Mucosa of stomach (tissue), 1 donor: Measurements from ENCODE around the gene PRUNE2.

ENCODE experiments used
- H3K27me3 ChIP-seq: one replicate; pipeline ENCODE4 v1.7.0; 2013; ENCODE audit warnings: mild to moderate bottlenecking, low read length; ENCODE audit not compliant: control insufficient read depth, insufficient read depth
- H3K36me3 ChIP-seq: one replicate; pipeline ENCODE4 v1.7.0; 2013; ENCODE audit warnings: low read length; ENCODE audit not compliant: control insufficient read depth, insufficient read depth
- H3K4me1 ChIP-seq: one replicate; pipeline ENCODE4 v1.7.0; 2013; ENCODE audit warnings: mild to moderate bottlenecking, low read length; ENCODE audit not compliant: control insufficient read depth, insufficient read depth
- H3K4me3 ChIP-seq: one replicate; pipeline ENCODE4 v1.7.0; 2013; ENCODE audit warnings: low read length
- H3K9ac ChIP-seq: one replicate; pipeline ENCODE4 v1.7.0; 2013; ENCODE audit warnings: mild to moderate bottlenecking, low read length, moderate library complexity
- H3K9me3 ChIP-seq: one replicate; pipeline ENCODE4 v1.7.0; 2013; ENCODE audit warnings: mild to moderate bottlenecking, low read length, moderate library complexity; ENCODE audit not compliant: control insufficient read depth
- donor health status: Pancreatic carcinoma.

Gene PRUNE2

DNA sequence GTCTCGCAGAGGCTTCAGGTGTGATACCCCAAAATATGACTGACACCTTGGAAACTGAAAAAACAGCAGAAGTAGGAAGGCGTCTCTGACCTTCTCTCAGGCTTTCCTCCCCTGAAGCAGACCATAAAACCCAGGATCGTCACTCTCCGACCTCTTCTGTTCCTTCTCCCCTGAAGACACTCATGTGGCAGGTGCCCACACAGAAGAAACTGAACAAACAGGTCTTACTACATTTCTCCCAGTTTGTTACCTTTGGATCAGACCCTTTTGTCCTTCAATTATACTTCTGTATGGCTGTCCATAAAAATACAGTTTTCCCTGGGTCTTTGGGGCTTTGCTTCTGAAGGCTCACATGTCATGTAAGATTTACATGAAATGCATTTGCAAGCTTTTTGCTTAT, 10.3 kb upstream of the PRUNE2 start:
- Histone ChIP-seq H3K4me1 (no peaks in the 10 kb centered on the region), H3K27me3 (no peaks in the 10 kb centered on the region), H3K36me3 (no peaks in the 10 kb centered on the region), H3K4me3 (no peak overlapping the region), H3K9me3 (no peaks in the 10 kb centered on the region), H3K9ac (no peak overlapping the region)

DNA sequence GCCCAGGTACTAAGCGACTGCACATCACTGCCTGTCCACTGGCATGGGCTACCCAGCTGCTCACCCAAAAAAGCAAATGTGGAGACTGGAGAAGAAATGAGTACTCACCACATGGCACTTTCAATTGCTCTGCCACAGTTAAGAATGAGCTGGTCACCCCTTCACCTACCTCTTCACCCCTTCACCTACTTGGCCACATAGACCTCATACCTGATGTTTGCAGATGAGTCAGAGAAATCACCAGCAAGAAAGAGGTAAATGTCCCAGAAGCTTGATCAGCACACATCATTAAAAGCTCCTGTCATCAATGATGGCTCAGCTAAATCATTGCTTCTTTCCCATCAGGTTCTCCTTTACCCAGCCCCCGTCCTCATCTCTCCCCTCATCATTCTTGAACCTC, 7.6 kb upstream of the PRUNE2 start:
- Histone ChIP-seq H3K4me3 (no peak overlapping the region), H3K27me3 (no peaks in the 10 kb centered on the region), H3K9me3 (no peaks in the 10 kb centered on the region), H3K4me1 (no peaks in the 10 kb centered on the region), H3K9ac (no peak overlapping the region), H3K36me3 (no peaks in the 10 kb centered on the region)

- Histone ChIP-seq H3K36me3 (no peaks in the 10 kb centered on the region), H3K4me3 (no peak overlapping the region), H3K9ac (no peak overlapping the region), H3K27me3 (no peaks in the 10 kb centered on the region), H3K9me3 (no peaks in the 10 kb centered on the region), H3K4me1 (no peaks in the 10 kb centered on the region)
These were observed 6.8 kb upstream of the PRUNE2 start for GRCh38 chr9:76912636-76913275.

DNA sequence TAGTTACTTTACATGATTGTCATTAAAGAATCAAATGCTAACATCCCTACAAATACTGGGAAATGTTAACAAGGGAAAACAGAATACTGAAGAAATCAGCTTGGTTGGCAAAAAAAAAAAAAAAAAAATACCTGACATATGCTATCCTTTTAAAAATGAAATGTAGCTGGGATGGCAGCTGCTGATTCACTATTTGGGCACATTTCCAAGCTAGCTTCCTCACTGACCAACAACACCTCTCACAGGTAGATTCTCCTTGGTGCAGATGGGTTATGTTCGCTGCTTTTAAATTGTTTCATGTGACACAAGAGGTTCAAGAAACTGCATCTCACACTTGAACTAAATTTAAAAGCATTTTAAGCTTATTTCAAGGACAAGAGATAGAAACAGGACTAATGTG, 6.1 kb upstream of the PRUNE2 start:
- Histone ChIP-seq H3K9ac (no peak overlapping the region), H3K4me3 (no peak overlapping the region), H3K4me1 (no peaks in the 10 kb centered on the region), H3K9me3 (no peaks in the 10 kb centered on the region), H3K27me3 (peaks cover 2% of the 10 kb centered on the region), H3K36me3 (no peaks in the 10 kb centered on the region)

DNA sequence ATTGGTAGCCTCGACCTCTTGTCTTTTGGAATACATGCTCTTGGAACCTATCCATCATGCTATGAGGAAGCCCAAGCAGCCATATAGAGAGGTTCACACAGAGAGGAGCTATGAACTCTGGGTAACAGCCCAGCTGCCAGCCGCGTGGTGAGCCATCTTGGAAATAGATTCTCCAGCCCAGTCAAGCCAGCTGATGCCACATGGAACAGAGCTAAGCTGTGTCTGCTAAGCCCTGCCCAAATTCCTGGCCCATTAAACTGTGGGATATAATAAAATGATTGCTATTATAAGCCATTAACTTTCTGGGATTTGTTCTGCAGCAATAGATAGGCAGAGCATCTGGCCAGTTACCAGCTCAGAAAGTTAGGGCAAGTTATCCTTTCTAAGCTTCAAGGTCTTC, 4.9 kb upstream of the PRUNE2 start:
- Histone ChIP-seq H3K4me1 (no peaks in the 10 kb centered on the region), H3K9ac (no peak overlapping the region), H3K36me3 (no peaks in the 10 kb centered on the region), H3K9me3 (no peaks in the 10 kb centered on the region), H3K27me3 (peaks cover 12% of the 10 kb centered on the region), H3K4me3 (no peak overlapping the region)

DNA sequence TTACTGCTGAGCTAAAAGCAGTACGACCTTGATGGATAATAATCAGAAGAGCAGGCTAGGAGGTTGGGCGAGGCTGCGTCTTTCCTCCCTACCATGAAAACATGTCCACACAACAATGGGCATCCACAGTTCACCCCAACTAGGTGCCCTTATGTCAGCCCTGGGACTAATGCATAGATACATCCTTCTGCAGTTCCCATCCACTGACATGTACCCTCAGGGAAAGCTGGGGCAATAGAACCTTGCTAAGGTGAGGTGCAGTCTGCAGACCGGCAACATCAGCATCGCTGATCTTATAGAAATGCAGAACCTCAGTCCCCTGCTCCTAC, 697 bp upstream of the PRUNE2 start:
- Histone ChIP-seq H3K4me3 (no peak overlapping the region), H3K27me3 (peaks cover 34% of the 10 kb centered on the region), H3K9me3 (no peaks in the 10 kb centered on the region), H3K9ac (no peak overlapping the region), H3K36me3 (no peaks in the 10 kb centered on the region), H3K4me1 (peaks cover 6% of the 10 kb centered on the region)

DNA sequence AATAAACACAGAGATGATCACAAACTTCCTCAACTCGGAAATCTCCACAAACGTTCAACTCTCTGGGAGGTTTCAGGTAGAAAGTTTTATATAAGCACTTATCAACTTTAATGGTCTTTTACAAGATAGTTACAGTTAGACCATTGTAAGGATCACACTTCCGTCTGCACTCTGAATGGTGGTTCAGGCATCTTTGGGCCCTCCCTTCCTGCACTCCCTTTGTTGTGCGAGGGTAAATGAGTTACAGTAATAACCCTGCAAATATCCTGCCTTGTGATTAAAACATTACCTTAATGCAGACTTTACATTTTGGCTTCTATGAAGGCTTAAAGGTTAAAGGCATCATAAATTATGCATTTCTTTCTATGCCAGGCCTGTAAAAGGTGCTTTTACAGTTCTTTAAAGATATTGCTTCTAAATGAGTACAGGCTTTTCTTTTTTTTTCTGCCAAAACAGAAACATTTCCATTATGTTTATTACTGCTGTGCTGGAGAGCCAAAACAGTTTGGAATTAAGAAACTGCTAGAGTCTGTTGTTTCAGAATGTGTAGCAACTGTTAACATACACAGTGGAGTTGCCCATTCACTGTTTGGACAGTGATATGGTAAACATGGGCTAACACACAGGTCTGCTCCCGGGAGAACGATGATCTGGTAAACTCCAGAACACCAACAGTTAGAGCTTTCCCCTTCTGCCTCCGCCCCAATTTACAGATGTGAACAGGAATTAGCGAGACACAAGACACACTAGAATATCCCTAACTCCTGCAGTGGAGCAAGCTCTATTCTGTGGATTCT, 1.1 kb downstream of the PRUNE2 start:
- Histone ChIP-seq H3K9me3 (no peaks in the 10 kb centered on the region), H3K36me3 (no peaks in the 10 kb centered on the region), H3K9ac (no peak overlapping the region), H3K4me3 (no peak overlapping the region), H3K27me3 (peaks cover 34% of the 10 kb centered on the region), H3K4me1 (peaks cover 6% of the 10 kb centered on the region)

DNA sequence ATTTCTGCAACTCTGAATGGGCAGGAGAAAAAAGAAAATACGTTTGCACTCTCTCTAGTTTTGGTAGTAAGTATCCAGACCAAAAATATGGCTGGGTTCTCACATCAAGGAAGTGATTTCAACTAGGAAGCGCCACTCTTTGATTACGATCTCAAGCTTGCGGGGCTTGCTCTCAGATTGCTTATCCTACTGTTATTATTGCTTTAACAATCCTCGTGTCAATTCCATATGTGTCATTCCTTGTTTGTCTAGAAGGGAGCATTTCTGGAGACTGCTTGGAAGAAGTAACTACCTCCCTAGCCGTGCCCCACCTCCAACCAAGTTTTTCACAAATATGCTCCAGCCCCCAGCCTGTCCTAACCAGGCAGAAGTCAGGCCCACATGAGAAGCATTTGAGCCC, 3.5 kb downstream of the PRUNE2 start:
- H3K4me1 ChIP-seq, result peaks cover 6% of the 10 kb centered on the region
- no peak overlapping the region for H3K4me3 ChIP-seq
- H3K9me3 ChIP-seq, result no peaks in the 10 kb centered on the region
- no peaks in the 10 kb centered on the region for H3K36me3 ChIP-seq
- H3K9ac ChIP-seq, result no peak overlapping the region
- peaks cover 42% of the 10 kb centered on the region for H3K27me3 ChIP-seq

GRCh38 chr9:76901801-76902200, 4.1 kb downstream of the PRUNE2 start:
- Histone ChIP-seq H3K9ac (no peak overlapping the region), H3K4me3 (no peak overlapping the region), H3K27me3 (peaks cover 39% of the 10 kb centered on the region), H3K9me3 (no peaks in the 10 kb centered on the region), H3K4me1 (peaks cover 6% of the 10 kb centered on the region), H3K36me3 (no peaks in the 10 kb centered on the region)

GRCh38 chr9:76900884-76901440, 5.0 kb downstream of the PRUNE2 start:
- H3K9me3 ChIP-seq, result no peaks in the 10 kb centered on the region
- H3K36me3 ChIP-seq, result no peaks in the 10 kb centered on the region
- H3K9ac ChIP-seq, result no peak overlapping the region
- peaks cover 31% of the 10 kb centered on the region for H3K27me3 ChIP-seq
- H3K4me3 ChIP-seq, result no peak overlapping the region
- H3K4me1 ChIP-seq, result peaks cover 6% of the 10 kb centered on the region

DNA sequence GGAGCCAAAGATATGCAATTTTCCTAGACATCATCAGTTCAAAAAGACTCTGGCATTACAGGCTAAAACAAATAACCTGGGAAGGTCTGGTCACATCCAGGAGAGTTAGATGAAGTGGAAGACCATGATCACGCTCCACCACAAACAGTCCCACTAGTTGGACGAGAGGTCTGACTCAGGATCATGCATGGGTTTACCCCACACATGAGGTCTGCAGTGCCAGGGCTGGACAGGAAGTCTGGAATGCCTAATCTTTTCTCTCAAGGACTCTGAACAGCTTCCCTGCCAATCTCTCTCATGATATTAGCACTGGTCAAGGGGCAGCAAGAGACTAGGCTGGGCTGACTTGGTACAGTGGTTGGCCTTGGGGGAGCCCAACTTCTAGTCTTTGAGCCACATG, 7.1 kb downstream of the PRUNE2 start:
- Histone ChIP-seq H3K36me3 (no peaks in the 10 kb centered on the region), H3K4me1 (no peaks in the 10 kb centered on the region), H3K9ac (no peak overlapping the region), H3K9me3 (no peaks in the 10 kb centered on the region), H3K27me3 (peaks cover 15% of the 10 kb centered on the region), H3K4me3 (no peak overlapping the region)

- Histone ChIP-seq H3K4me1 (no peaks in the 10 kb centered on the region), H3K9me3 (no peaks in the 10 kb centered on the region), H3K9ac (no peak overlapping the region), H3K4me3 (no peak overlapping the region), H3K27me3 (peaks cover 15% of the 10 kb centered on the region), H3K36me3 (no peaks in the 10 kb centered on the region)
These were observed 7.9 kb downstream of the PRUNE2 start for GRCh38 chr9:76897804-76898525.
